Epithelial cell of proximal tubule (primary cell): Measurements from ENCODE around the gene NCKAP5. TPM values are rescaled to one million over a fixed set of nuclear protein-coding genes. Genes with fewer than 3 reads are reported as not detected.

Experiments
- DNase-seq: peaks from one replicate; pipeline ENCODE4 v3.0.0-alpha.2; 2011; ENCODE audit warnings: low read depth
- H3K4me3 ChIP-seq: 2 replicates; pipeline ENCODE4 v1.5.1; 2011; ENCODE audit warnings: low read depth, mild to moderate bottlenecking, low read length
- CTCF ChIP-seq: conservative IDR thresholded peaks from 2 replicates; pipeline ENCODE4 v1.5.1; 2012; ENCODE audit warnings: low read depth, mild to moderate bottlenecking, low read length
- total RNA-seq: library from RNA; depleted of rRNA; stranded (reverse); fragments of >200 nt; gene quantifications from 2 replicates; pipeline ENCODE4 v1.2.3, GENCODE V29; 2015

Gene NCKAP5
- total RNA-seq, 1 donor from 2014 or later: 0.69 TPM

GRCh38 chr2:133420788-133421187, 147.5 kb downstream of the NCKAP5 start:
- no peak for TF ChIP-seq CTCF
- no peak for DNase-seq
- H3K4me3 ChIP-seq: no peak overlapping the region

- H3K4me3 ChIP-seq: no peak overlapping the region
- no peak for DNase-seq
- TF ChIP-seq CTCF: no peak
Observed at GRCh38 chr2:133418671-133419070, 149.6 kb downstream of the NCKAP5 start.

- no peak overlapping the region for H3K4me3 ChIP-seq
- no peak for DNase-seq
- no peak for TF ChIP-seq CTCF
Observed at GRCh38 chr2:133418021-133418420, 150.2 kb downstream of the NCKAP5 start.

GRCh38 chr2:133417415-133417814, 150.8 kb downstream of the NCKAP5 start:
- no peak for TF ChIP-seq CTCF
- no peak for DNase-seq
- H3K4me3 ChIP-seq: no peak overlapping the region

GRCh38 chr2:133416736-133417135, 151.5 kb downstream of the NCKAP5 start:
- TF ChIP-seq CTCF: no peak
- no peak overlapping the region for H3K4me3 ChIP-seq
- DNase-seq: no peak

- TF ChIP-seq CTCF: no peak
- no peak for DNase-seq
- no peak overlapping the region for H3K4me3 ChIP-seq
Observed at GRCh38 chr2:133416146-133416545, 152.1 kb downstream of the NCKAP5 start.

GRCh38 chr2:133415210-133415876, 152.9 kb downstream of the NCKAP5 start:
- H3K4me3 ChIP-seq: no peak overlapping the region
- TF ChIP-seq CTCF: no peak
- DNase-seq: no peak
